LoVo (cell line): ENCODE data around the gene AIG1.
"Not testable (repeated sequence)": the region's sequence is repeated elsewhere in the genome, so short reads cannot be mapped to it uniquely, and the experiment has no call there.

Experiments
- DNase-seq: peaks from one replicate; pipeline ENCODE4 v3.0.0-alpha.2; 2016; ENCODE audit warnings: low spot score

AIG1 gene

GRCh38 chr6:143165315-143165855 is 104.7 kb downstream of the AIG1 start:
- DNase-seq = no peak

- no peak for DNase-seq
Observed at GRCh38 chr6:143166247-143166695, 105.6 kb downstream of the AIG1 start.

- no peak for DNase-seq
Observed at GRCh38 chr6:143167224-143167623, 106.5 kb downstream of the AIG1 start.

GRCh38 chr6:143168396-143168816 is 107.7 kb downstream of the AIG1 start:
- not testable (repeated sequence) for DNase-seq

GRCh38 chr6:143169440-143169839 is 108.8 kb downstream of the AIG1 start:
- no peak for DNase-seq

GRCh38 chr6:143174516-143174915 is 113.8 kb downstream of the AIG1 start:
- no peak for DNase-seq

- no peak for DNase-seq
Observed at GRCh38 chr6:143174951-143175350, 114.3 kb downstream of the AIG1 start.

GRCh38 chr6:143176090-143177021 is 115.7 kb downstream of the AIG1 start:
- DNase-seq = no peak

GRCh38 chr6:143177706-143178105 is 117.0 kb downstream of the AIG1 start:
- no peak for DNase-seq

GRCh38 chr6:143179096-143179495 is 118.4 kb downstream of the AIG1 start:
- DNase-seq = no peak

GRCh38 chr6:143179901-143180612 is 119.4 kb downstream of the AIG1 start:
- no peak for DNase-seq

GRCh38 chr6:143180826-143181225 is 120.1 kb downstream of the AIG1 start:
- DNase-seq = no peak

GRCh38 chr6:143183666-143184065 is 123.0 kb downstream of the AIG1 start:
- DNase-seq = no peak

GRCh38 chr6:143185288-143185687 is 124.6 kb downstream of the AIG1 start:
- DNase-seq = no peak

GRCh38 chr6:143187238-143187923 is 126.7 kb downstream of the AIG1 start:
- DNase-seq = no peak

GRCh38 chr6:143188292-143188691 is 127.6 kb downstream of the AIG1 start:
- no peak for DNase-seq

- no peak for DNase-seq
Observed at GRCh38 chr6:143191361-143191760, 130.7 kb downstream of the AIG1 start.

GRCh38 chr6:143192766-143193165 is 132.1 kb downstream of the AIG1 start:
- DNase-seq = no peak

- no peak for DNase-seq
Observed at GRCh38 chr6:143193571-143194094, 132.9 kb downstream of the AIG1 start.

- no peak for DNase-seq
Observed at GRCh38 chr6:143194095-143194589, 133.5 kb downstream of the AIG1 start.

GRCh38 chr6:143195349-143195845 is 134.7 kb downstream of the AIG1 start:
- DNase-seq = no peak
